HepG2 (cell line): ENCODE results near the gene HLF. TPM values are rescaled to one million over a fixed set of nuclear protein-coding genes. Genes with fewer than 3 reads are reported as not detected.

Experiments
- CENPBD1 ChIP-seq: sonication (generic); formaldehyde crosslinking; IDR thresholded peaks from 2 replicates; pipeline ENCODE4 v1.8.0; 2022; ENCODE audit warnings: missing genetic modification reagents, low read depth, mild to moderate bottlenecking, borderline replicate concordance
- DR1 ChIP-seq: sonication (generic); formaldehyde crosslinking; IDR thresholded peaks from 2 replicates; pipeline ENCODE4 v1.8.0; 2021; ENCODE audit warnings: mild to moderate bottlenecking, missing genetic modification reagents, inconsistent platforms
- FLYWCH1 ChIP-seq: sonication (generic); formaldehyde crosslinking; IDR thresholded peaks from 2 replicates; pipeline ENCODE4 v1.8.1; 2023; ENCODE audit warnings: mild to moderate bottlenecking, missing genetic modification reagents
- GMEB1 ChIP-seq: sonication (generic); formaldehyde crosslinking; IDR thresholded peaks from 2 replicates; pipeline ENCODE4 v1.5.1; 2020; ENCODE audit warnings: missing genetic modification reagents, mild to moderate bottlenecking, borderline replicate concordance
- HMG20B ChIP-seq: conservative IDR thresholded peaks from 2 replicates; pipeline ENCODE4 v1.6.1; 2016; ENCODE audit warnings: missing genetic modification reagents, missing compliant biosample characterization
- LCORL ChIP-seq, 2 experiments: fragments of 450-650 bp in 1 of 2; sonication (generic) in 1 of 2; formaldehyde crosslinking in 1 of 2; IDR thresholded peaks; 2 replicates each; pipeline versions ENCODE4 v1.5.0 to v1.6.1; 2017 to 2020; ENCODE audit warnings: antibody characterized with exemption in 1 of 2, missing genetic modification reagents in 1 of 2
- LRRFIP1 ChIP-seq: sonication (generic); formaldehyde crosslinking; conservative IDR thresholded peaks from 2 replicates; pipeline ENCODE4 v1.4.0; 2020; ENCODE audit warnings: missing genetic modification reagents
- ONECUT2 ChIP-seq: sonication (generic); formaldehyde crosslinking; IDR thresholded peaks from 2 replicates; pipeline ENCODE4 v1.4.0; 2020; ENCODE audit warnings: missing genetic modification reagents
- PHF8 ChIP-seq: sonication (generic); formaldehyde crosslinking; IDR thresholded peaks from 2 replicates; pipeline ENCODE4 v1.5.0; 2020; ENCODE audit warnings: missing genetic modification reagents
- RAD51 ChIP-seq: fragments of 450-650 bp; IDR thresholded peaks from 2 replicates; pipeline ENCODE4 v1.6.1; 2016; ENCODE audit warnings: borderline replicate concordance
- RBAK ChIP-seq: sonication (generic); formaldehyde crosslinking; IDR thresholded peaks from 2 replicates; pipeline ENCODE4 v1.5.1; 2020; ENCODE audit warnings: mild to moderate bottlenecking, missing genetic modification reagents
- RBM22 ChIP-seq: fragments of 200-400 bp; formaldehyde crosslinking; optimal IDR thresholded peaks from 2 replicates; pipeline ENCODE3; 2017; ENCODE audit warnings: mild to moderate bottlenecking, low read length, moderate library complexity
- RFX1 ChIP-seq: fragments of 450-650 bp; IDR thresholded peaks from 2 replicates; pipeline ENCODE4 v1.6.1; 2017
- RFXAP ChIP-seq: sonication (generic); formaldehyde crosslinking; IDR thresholded peaks from 2 replicates; pipeline ENCODE4 v1.4.0; 2020; ENCODE audit warnings: missing genetic modification reagents, borderline replicate concordance
- SALL1 ChIP-seq: sonication (generic); formaldehyde crosslinking; IDR thresholded peaks from 2 replicates; pipeline ENCODE4 v1.8.0; 2022; ENCODE audit warnings: mild to moderate bottlenecking, missing genetic modification reagents
- SCMH1 ChIP-seq: sonication (generic); formaldehyde crosslinking; IDR thresholded peaks from 2 replicates; pipeline ENCODE4 v1.9.0; 2021; ENCODE audit warnings: missing genetic modification reagents, mild to moderate bottlenecking, borderline replicate concordance
- SRY ChIP-seq: sonication (generic); formaldehyde crosslinking; IDR thresholded peaks from 2 replicates; pipeline ENCODE4 v1.8.0; 2022; ENCODE audit warnings: mild to moderate bottlenecking, missing genetic modification reagents
- SUZ12 ChIP-seq: fragments of 150-350 bp; IDR thresholded peaks from 2 replicates; pipeline ENCODE4 v1.6.1; 2014; ENCODE audit warnings: low read depth, low read length
- TEAD3 ChIP-seq: optimal IDR thresholded peaks from 2 replicates; pipeline ENCODE3; 2016; ENCODE audit warnings: borderline replicate concordance
- THYN1 ChIP-seq: sonication (generic); formaldehyde crosslinking; IDR thresholded peaks from 2 replicates; pipeline ENCODE4 v1.8.1; 2023; ENCODE audit warnings: low read depth, mild to moderate bottlenecking, moderate library complexity, missing genetic modification reagents, borderline replicate concordance
- ZKSCAN8 ChIP-seq: IDR thresholded peaks from 2 replicates; pipeline ENCODE4 v1.6.1; 2016; ENCODE audit warnings: borderline replicate concordance, missing genetic modification reagents, missing compliant biosample characterization
- ZNF33A ChIP-seq: sonication (generic); formaldehyde crosslinking; IDR thresholded peaks from 2 replicates; pipeline ENCODE4 v1.5.1; 2020; ENCODE audit warnings: missing genetic modification reagents, mild to moderate bottlenecking, moderate library complexity, borderline replicate concordance
- ZNF460 ChIP-seq: sonication (generic); formaldehyde crosslinking; IDR thresholded peaks from 2 replicates; pipeline ENCODE4 v1.5.1; 2020; ENCODE audit warnings: missing genetic modification reagents, mild to moderate bottlenecking, borderline replicate concordance
- ZNF546 ChIP-seq: sonication (generic); formaldehyde crosslinking; conservative IDR thresholded peaks from 2 replicates; pipeline ENCODE4 v1.8.1; 2023; ENCODE audit warnings: mild to moderate bottlenecking, missing genetic modification reagents
- ZNF652 ChIP-seq: IDR thresholded peaks from 2 replicates; pipeline ENCODE4 v1.6.1; 2016; ENCODE audit warnings: low read depth, borderline replicate concordance
- ZNF768 ChIP-seq: sonication (generic); formaldehyde crosslinking; IDR thresholded peaks from 2 replicates; pipeline ENCODE4 v1.4.0; 2020; ENCODE audit warnings: missing genetic modification reagents
- ZSCAN31 ChIP-seq: sonication (generic); formaldehyde crosslinking; IDR thresholded peaks from 2 replicates; pipeline ENCODE4 v1.5.0; 2020; ENCODE audit warnings: low read depth, mild to moderate bottlenecking, missing genetic modification reagents
- polyA plus RNA-seq, 8 experiments: library from polyadenylated mRNA; depleted of rRNA in 3 of 8; stranded (reverse) in 7 of 8; unstranded in 1 of 8; fragments of >200 nt; fragmentation: Illumina TruSeq in 4 of 8; extraction: Trizol in 4 of 8; gene quantifications; 2 replicates each; pipeline versions ENCODE4 v1.2.1 to v1.2.3, GENCODE V29; 2011 to 2016; ENCODE audit warnings: low read depth in 4 of 8, missing spikeins in 1 of 8, mixed read lengths in 1 of 8; ENCODE audit not compliant: insufficient read depth in 1 of 8
- total RNA-seq, 5 experiments: library from RNA; depleted of rRNA; stranded (reverse); fragments of >200 nt; fragmentation: Illumina TruSeq; extraction: Trizol; gene quantifications; 2 replicates each; pipeline ENCODE4 v1.2.3, GENCODE V29; 2016; ENCODE audit warnings: low read depth in 1 of 5

HLF gene
- total and polyA plus RNA-seq, 2 of the 13 experiments (the other 11 are each of a cell fraction or from before 2014, with no cell fraction given): 202 to 346 TPM

DNA sequence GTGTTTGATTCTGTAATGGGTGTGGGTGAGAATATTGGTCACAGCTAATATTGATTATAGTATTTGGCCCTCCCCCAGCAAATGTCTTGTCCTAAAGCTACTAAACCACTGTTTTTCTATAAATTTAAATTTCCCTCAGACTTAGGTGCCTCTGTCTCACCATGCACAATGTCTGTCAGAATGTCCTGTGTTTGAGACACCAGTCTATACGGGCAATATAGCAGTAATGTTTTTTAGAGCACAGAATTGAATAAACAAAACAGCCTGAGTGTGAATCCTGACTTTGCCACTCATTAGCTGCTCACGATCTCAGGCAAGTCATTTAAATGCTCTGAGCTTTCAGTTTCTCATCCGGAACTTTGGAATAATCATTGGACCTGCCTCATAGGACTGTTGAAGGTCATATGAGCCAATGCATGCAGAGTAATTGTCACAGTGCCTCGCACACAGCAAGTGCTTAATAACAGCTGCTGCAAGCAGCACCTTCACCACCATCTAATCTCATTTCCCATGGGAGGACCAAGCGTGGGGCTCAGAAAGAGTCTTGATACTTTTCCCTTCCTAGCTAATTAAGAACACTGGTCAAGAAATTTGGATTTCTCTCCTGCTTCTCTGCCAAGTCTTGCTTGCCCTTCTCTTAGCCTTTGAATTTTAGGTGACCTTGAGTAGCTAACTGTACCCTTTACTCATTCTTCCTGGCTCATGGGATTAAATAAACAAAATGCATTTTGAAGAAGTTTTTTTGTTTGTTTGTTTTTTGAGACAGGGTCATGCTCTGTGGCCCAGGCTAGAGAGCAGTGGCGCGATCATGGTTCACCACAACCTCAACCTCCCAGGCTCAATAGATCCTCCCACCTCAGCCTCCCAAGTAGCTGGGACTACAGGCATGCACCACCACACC, 9.8 kb downstream of the HLF start (continued):
- no peak for TF ChIP-seq ZSCAN31 (CRISPR knock-in tag)
- TF ChIP-seq SCMH1 (CRISPR knock-in tag): no peak
- no peak for TF ChIP-seq PHF8 (CRISPR knock-in tag)
- TF ChIP-seq SALL1 (CRISPR knock-in tag): peak; percentile 56
- TF ChIP-seq TEAD3 (CRISPR knock-in tag): peak; percentile 51
- no peak for TF ChIP-seq FLYWCH1 (CRISPR knock-in tag)
- no peak for TF ChIP-seq SUZ12
- TF ChIP-seq GMEB1: no peak
- TF ChIP-seq SRY (CRISPR knock-in tag): no peak
- no peak for TF ChIP-seq CENPBD1
- no peak for TF ChIP-seq RFX1
- peak; percentile 100 for TF ChIP-seq ZKSCAN8
- no peak for TF ChIP-seq ZNF33A (CRISPR knock-in tag)
- TF ChIP-seq RBM22: peak; percentile 99
- TF ChIP-seq LCORL (IDR thresholded peaks at IDR 0.05): no peak
- TF ChIP-seq LCORL (CRISPR knock-in tag; IDR thresholded peaks at IDR 0.05): no peak
- no peak for TF ChIP-seq LRRFIP1 (CRISPR knock-in tag)
- TF ChIP-seq RFXAP (CRISPR knock-in tag): peak; percentile 50; the same call in 1 of the 2 replicates
- TF ChIP-seq RAD51: no peak
- peak; percentile 95 for TF ChIP-seq ZNF460 (CRISPR knock-in tag)
- no peak for TF ChIP-seq ONECUT2 (CRISPR knock-in tag)
- no peak for TF ChIP-seq HMG20B (CRISPR knock-in tag)
- no peak for TF ChIP-seq DR1
- no peak for TF ChIP-seq ZNF768
- no peak; the same call in 1 of the 2 replicates for TF ChIP-seq ZNF652 (CRISPR knock-in tag)
- TF ChIP-seq RBAK (CRISPR knock-in tag): no peak
- no peak for TF ChIP-seq THYN1
- no peak for TF ChIP-seq ZNF546 (CRISPR knock-in tag)
